Spinal cord (tissue), 10 donors: Measurements from ENCODE around the gene ZNF625. TPM values are rescaled to one million over a fixed set of nuclear protein-coding genes. Genes with fewer than 3 reads are reported as not detected.
"Not testable (repeated sequence)": the region's sequence is repeated elsewhere in the genome, so short reads cannot be mapped to it uniquely, and the experiment has no call there.

Source experiments
- DNase-seq, 6 donors: peaks; one replicate each; pipeline versions ENCODE4 v3.0.0 to v3.0.0-alpha.2; 2013 to 2015; ENCODE audit warnings: low spot score in 6 of 6, low read depth in 4 of 6
- H3K27ac ChIP-seq: one replicate; pipeline ENCODE4 v1.5.1; 2013; ENCODE audit warnings: low read depth, low read length, control low read depth
- H3K27me3 ChIP-seq: one replicate; pipeline ENCODE4 v1.6.1; 2013; ENCODE audit warnings: low read length; ENCODE audit not compliant: control insufficient read depth, insufficient read depth
- H3K36me3 ChIP-seq: one replicate; pipeline ENCODE4 v1.6.1; 2013; ENCODE audit warnings: low read length; ENCODE audit not compliant: control insufficient read depth, insufficient read depth
- H3K4me1 ChIP-seq: one replicate; pipeline ENCODE4 v1.6.1; 2013; ENCODE audit warnings: low read length; ENCODE audit not compliant: control insufficient read depth, insufficient read depth
- H3K4me3 ChIP-seq: one replicate; pipeline ENCODE4 v1.5.1; 2013; ENCODE audit warnings: low read depth, low read length, control low read depth
- H3K9me3 ChIP-seq: one replicate; pipeline ENCODE4 v1.6.1; 2013; ENCODE audit warnings: low read length; ENCODE audit not compliant: control insufficient read depth, insufficient read depth
- WGBS: methylation state at CpG from one replicate; pipeline ENCODE4 v1.1.5; 2013; ENCODE audit warnings: missing lambda C conversion rate; ENCODE audit not compliant: insufficient coverage; 5-methylcytosine and 5-hydroxymethylcytosine counted together
- polyA plus RNA-seq, 2 donors: library from polyadenylated mRNA; unstranded; fragments of 120-200 nt; gene quantifications; one replicate each; pipeline ENCODE4 v1.2.1, GENCODE V29; 2013; ENCODE audit not compliant: insufficient read length in 2 of 2
- small RNA-seq: library from RNA; depleted of rRNA; stranded (forward); fragments of <200 nt; gene quantifications from one replicate; pipeline ENCODE3, GENCODE V24; 2014; ENCODE audit warnings: low replicate concordance
- total RNA-seq, 2 donors: library from RNA; depleted of rRNA in 1 of 2; stranded (reverse); fragments of 120-200 nt in 1 of 2; fragments of >200 nt in 1 of 2; gene quantifications; one replicate each; pipeline versions ENCODE4 v1.2.3 to v1.2.4, GENCODE V29; 2013 to 2014
- donor health status: healthy.

Gene ZNF625
- total and polyA plus RNA-seq, 4 donors: 15.2 to 25.8 (median 19.9) TPM

DNA sequence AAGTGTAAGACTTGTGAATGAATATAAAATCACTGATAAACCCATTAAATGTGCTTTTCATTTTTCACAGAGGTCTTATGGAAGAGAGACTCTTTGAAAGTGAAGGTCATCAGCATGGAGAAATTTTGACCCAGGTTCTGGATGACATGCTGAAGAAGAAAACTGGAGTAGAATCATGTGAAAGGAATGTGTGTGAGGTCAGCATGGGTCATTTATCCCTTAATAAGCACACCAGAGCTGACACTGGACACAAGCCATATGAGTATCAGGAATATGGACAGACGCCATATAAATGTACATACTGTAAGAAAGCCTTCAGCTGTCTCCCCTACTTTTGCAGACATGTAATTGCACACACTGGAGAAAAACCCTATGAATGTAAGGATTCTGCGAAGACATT, 45.4 kb downstream of the ZNF625 start:
- Histone ChIP-seq H3K27me3 (no peaks in the 10 kb centered on the region), H3K4me3 (no peak overlapping the region), H3K36me3 (peaks cover 4% of the 10 kb centered on the region), H3K27ac (no peak overlapping the region), H3K9me3 (peaks cover 2% of the 10 kb centered on the region), H3K4me1 (no peaks in the 10 kb centered on the region)
- no peak for DNase-seq
- no CpG with 5 or more reads among the region's 2 CpGs for WGBS

DNA sequence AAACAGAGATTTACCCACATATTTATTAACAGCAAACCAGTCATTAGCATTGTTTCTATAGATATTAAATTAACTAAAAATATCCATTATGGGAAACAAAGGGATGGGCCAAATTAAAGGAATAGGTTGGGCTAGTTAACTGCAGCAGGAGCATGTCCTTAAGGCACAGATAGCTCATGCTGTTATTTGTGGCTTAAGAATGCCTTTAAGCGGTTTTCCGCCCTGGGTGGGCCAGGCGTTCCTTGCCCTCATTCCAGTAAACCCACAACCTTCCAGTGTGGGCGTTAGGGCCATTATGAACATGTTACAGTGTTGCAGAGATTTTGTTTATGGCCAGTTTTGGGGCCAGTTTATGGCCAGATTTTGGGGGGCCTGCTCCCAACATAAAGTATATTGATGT, 52.6 kb downstream of the ZNF625 start:
- H3K4me3 ChIP-seq, H3K4me1 ChIP-seq, H3K9me3 ChIP-seq, H3K27ac ChIP-seq, DNase-seq, H3K27me3 ChIP-seq, H3K36me3 ChIP-seq: not testable (repeated sequence)
- no CpG with 5 or more reads among the region's 4 CpGs for WGBS

DNA sequence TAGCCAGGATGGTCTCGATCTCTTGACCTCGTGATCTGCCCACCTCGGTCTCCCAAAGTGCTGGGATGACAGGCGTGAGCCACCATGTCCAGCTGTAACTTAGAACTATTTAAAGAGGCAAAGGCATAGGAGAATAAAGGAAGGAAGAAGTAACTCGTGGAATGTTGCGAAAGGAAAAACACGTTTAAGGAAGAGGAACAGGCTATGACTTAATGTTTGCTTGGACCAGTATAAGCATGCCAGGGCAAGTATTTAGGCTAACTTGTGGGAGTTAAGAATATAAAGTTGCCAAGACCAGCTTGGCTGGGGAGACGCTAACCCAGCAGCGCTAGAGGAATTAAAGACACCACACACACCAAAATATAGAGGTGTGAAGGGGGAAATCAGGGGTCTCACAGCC, 58.5 kb downstream of the ZNF625 start:
- 89% methylated on average over 7 of the region's 9 CpGs for WGBS
- Histone ChIP-seq H3K27ac (no peak overlapping the region), H3K4me1 (no peaks in the 10 kb centered on the region), H3K4me3 (no peak overlapping the region), H3K36me3 (peaks cover 4% of the 10 kb centered on the region), H3K9me3 (no peaks in the 10 kb centered on the region), H3K27me3 (no peaks in the 10 kb centered on the region)
- DNase-seq: no peak

DNA sequence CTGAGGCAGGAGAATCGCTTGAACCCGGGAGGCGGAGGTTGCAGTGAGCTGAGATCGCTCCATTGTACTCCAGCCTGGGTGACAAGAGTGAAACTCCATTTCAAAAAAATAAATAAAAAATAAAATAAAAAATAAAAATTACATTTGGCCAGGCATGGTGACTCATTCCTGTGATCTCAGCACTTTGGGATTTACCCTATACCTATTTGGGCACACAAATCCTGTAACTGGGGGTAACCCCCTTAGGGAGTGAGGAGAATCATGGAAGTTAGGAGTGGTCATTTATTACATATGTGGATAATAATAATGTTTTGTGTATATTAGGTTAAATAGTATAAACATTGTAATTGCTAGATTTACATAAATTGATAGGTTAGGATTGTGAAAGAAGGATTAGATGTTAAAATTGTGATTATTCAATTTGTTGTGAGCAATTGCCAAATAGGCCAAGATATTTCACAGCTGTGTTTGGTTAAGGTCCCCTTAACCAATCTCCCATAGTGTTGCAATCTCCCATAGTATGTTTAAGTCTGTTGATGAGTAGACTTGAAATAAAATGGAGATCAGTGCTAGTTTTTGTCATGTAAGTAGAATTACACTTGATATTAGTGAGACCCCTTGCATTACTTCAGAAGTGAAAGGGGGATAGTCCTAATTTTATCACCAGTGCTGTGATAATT, 61.3 kb downstream of the ZNF625 start:
- Histone ChIP-seq H3K4me3 (no peak overlapping the region), H3K9me3 (no peaks in the 10 kb centered on the region), H3K36me3 (peaks cover 4% of the 10 kb centered on the region), H3K4me1 (peaks cover 19% of the 10 kb centered on the region), H3K27me3 (no peaks in the 10 kb centered on the region), H3K27ac (no peak overlapping the region)
- WGBS: no CpG with 5 or more reads among the region's 4 CpGs
- no peak for DNase-seq

Small RNA genes lying within 50 kb of the gene (small RNA-seq; reads per million reads assigned to genes)
- gene RNA5SP467: not detected

Other genes starting within 250 kb of the ZNF625 start
- gene ZNF700, start 231.6 kb downstream of the ZNF625 start, total RNA-seq: 10 to 100 TPM; 14.2 to 22.2 TPM
- gene ZNF700, start 231.6 kb downstream of the ZNF625 start, polyA plus RNA-seq: 10 to 100 TPM; 10.9 to 14.0 TPM
- 1 to 10 TPM; 4.8 to 5.7 TPM for gene ZNF763, start 191.7 kb downstream of the ZNF625 start, total RNA-seq
- gene ZNF763, start 191.7 kb downstream of the ZNF625 start, polyA plus RNA-seq: 1 to 10 TPM; 3.8 to 4.8 TPM
- 10 to 100 TPM; 13.3 to 21.1 TPM for gene ZNF433, start 121.1 kb downstream of the ZNF625 start, total RNA-seq
- 10 to 100 TPM in 1 of 2 donors, 1 to 10 TPM in 1; 7.7 to 11.9 TPM for gene ZNF433, start 121.1 kb downstream of the ZNF625 start, polyA plus RNA-seq
- under 1 TPM; 0.44 to 0.59 TPM for gene ZNF878, start 103.8 kb downstream of the ZNF625 start, total RNA-seq
- 1 to 10 TPM in 1 of 2 donors, under 1 TPM in 1; 0.62 to 1.6 TPM for gene ZNF878, start 103.8 kb downstream of the ZNF625 start, polyA plus RNA-seq
- gene ZNF844, start 92.0 kb downstream of the ZNF625 start, total RNA-seq: 10 to 100 TPM; 23.1 to 24.2 TPM
- gene ZNF844, start 92.0 kb downstream of the ZNF625 start, polyA plus RNA-seq: 10 to 100 TPM; 11.2 to 12.1 TPM
- 10 to 100 TPM in 1 of 2 donors, 1 to 10 TPM in 1; 9.6 to 10.7 TPM for gene ZNF20, start 16.4 kb downstream of the ZNF625 start, total RNA-seq
- gene ZNF20, start 16.4 kb downstream of the ZNF625 start, polyA plus RNA-seq: 1 to 10 TPM; 4.4 to 5.6 TPM
- gene ZNF136, start 6.4 kb upstream of the ZNF625 start, total RNA-seq: 10 to 100 TPM; 18.7 to 25.2 TPM
- gene ZNF136, start 6.4 kb upstream of the ZNF625 start, polyA plus RNA-seq: 10 to 100 TPM; 13.3 to 15.3 TPM
- 10 to 100 TPM; 18.9 to 20.7 TPM for gene ZNF44, start 138.1 kb upstream of the ZNF625 start, total RNA-seq
- 10 to 100 TPM; 14.9 to 18.0 TPM for gene ZNF44, start 138.1 kb upstream of the ZNF625 start, polyA plus RNA-seq
- 1 to 10 TPM; 4.6 to 5.4 TPM for gene ZNF563, start 176.9 kb upstream of the ZNF625 start, total RNA-seq
- 1 to 10 TPM; 2.0 to 2.4 TPM for gene ZNF563, start 176.9 kb upstream of the ZNF625 start, polyA plus RNA-seq
- 10 to 100 TPM; 11.5 to 13.2 TPM for gene ZNF442, start 208.9 kb upstream of the ZNF625 start, total RNA-seq
- 1 to 10 TPM; 2.9 to 3.3 TPM for gene ZNF442, start 208.9 kb upstream of the ZNF625 start, polyA plus RNA-seq
- 1 to 10 TPM; 9.7 to 10.0 TPM for gene ZNF799, start 244.5 kb upstream of the ZNF625 start, total RNA-seq
- 1 to 10 TPM; 5.5 to 6.2 TPM for gene ZNF799, start 244.5 kb upstream of the ZNF625 start, polyA plus RNA-seq